IPS-NIHi7 (cell line): ENCODE results near the gene ITPR1.
"Not testable (repeated sequence)": the region's sequence is repeated elsewhere in the genome, so short reads cannot be mapped to it uniquely, and the experiment has no call there.

Experiments
- DNase-seq: peaks from one replicate; pipeline ENCODE4 v3.0.0; 2012; ENCODE audit warnings: mixed read lengths; ENCODE audit errors: extremely low spot score

ITPR1 gene

GRCh38 chr3:4757575-4758248 lies 264.6 kb downstream of the ITPR1 start:
- no peak for DNase-seq

- no peak for DNase-seq
Measured at GRCh38 chr3:4758249-4758860, 265.2 kb downstream of the ITPR1 start.

- no peak for DNase-seq
Measured at GRCh38 chr3:4758957-4759656, 266.0 kb downstream of the ITPR1 start.

GRCh38 chr3:4759689-4760312 lies 266.7 kb downstream of the ITPR1 start:
- no peak for DNase-seq

- DNase-seq = no peak
Measured at GRCh38 chr3:4761759-4762158, 268.6 kb downstream of the ITPR1 start.

GRCh38 chr3:4762481-4763230 lies 269.5 kb downstream of the ITPR1 start:
- not testable (repeated sequence) for DNase-seq

- DNase-seq = no peak
Measured at GRCh38 chr3:4763604-4764247, 270.6 kb downstream of the ITPR1 start.

GRCh38 chr3:4765212-4765611 lies 272.1 kb downstream of the ITPR1 start:
- DNase-seq = no peak

GRCh38 chr3:4766263-4766662 lies 273.1 kb downstream of the ITPR1 start:
- DNase-seq = no peak

GRCh38 chr3:4766716-4767499 lies 273.8 kb downstream of the ITPR1 start:
- no peak for DNase-seq

- DNase-seq = no peak
Measured at GRCh38 chr3:4768021-4768420, 274.9 kb downstream of the ITPR1 start.

- no peak for DNase-seq
Measured at GRCh38 chr3:4768521-4768920, 275.4 kb downstream of the ITPR1 start.

GRCh38 chr3:4770561-4770960 lies 277.4 kb downstream of the ITPR1 start:
- DNase-seq = no peak

- no peak for DNase-seq
Measured at GRCh38 chr3:4771243-4771642, 278.1 kb downstream of the ITPR1 start.

- DNase-seq = no peak
Measured at GRCh38 chr3:4772171-4772804, 279.1 kb downstream of the ITPR1 start.

GRCh38 chr3:4772858-4773257 lies 279.7 kb downstream of the ITPR1 start:
- DNase-seq = no peak

- DNase-seq = no peak
Measured at GRCh38 chr3:4773583-4773982, 280.4 kb downstream of the ITPR1 start.

- DNase-seq = no peak
Measured at GRCh38 chr3:4774531-4774930, 281.4 kb downstream of the ITPR1 start.

- DNase-seq = no peak
Measured at GRCh38 chr3:4776399-4776979, 283.3 kb downstream of the ITPR1 start.
